ENCODE results near the gene KCNMA1.

GRCh38 chr10:77240041-77240652 lies 397.5 kb downstream of the KCNMA1 start:
- no peak for TF ChIP-seq CTCF (IDR thresholded peaks at IDR 0.05; ENCODE audit: insufficient read depth, low read length, poor library complexity, severe bottlenecking)
- TF ChIP-seq EZH2phosphoT487 (conservative IDR thresholded peaks at IDR 0.05; ENCODE audit: low read length), result no peak

Measured in SU-DHL-6 (cell line).